CD4-positive, alpha-beta T cell treated with Interferon gamma for 1 hour (primary cell): ENCODE results near the gene CCDC188.
"Not testable (repeated sequence)": the region's sequence is repeated elsewhere in the genome, so short reads cannot be mapped to it uniquely, and the experiment has no call there.

ENCODE experiments used
- DNase-seq: peaks from one replicate; pipeline ENCODE4 v3.0.0-alpha.2; 2020

CCDC188 gene

DNA sequence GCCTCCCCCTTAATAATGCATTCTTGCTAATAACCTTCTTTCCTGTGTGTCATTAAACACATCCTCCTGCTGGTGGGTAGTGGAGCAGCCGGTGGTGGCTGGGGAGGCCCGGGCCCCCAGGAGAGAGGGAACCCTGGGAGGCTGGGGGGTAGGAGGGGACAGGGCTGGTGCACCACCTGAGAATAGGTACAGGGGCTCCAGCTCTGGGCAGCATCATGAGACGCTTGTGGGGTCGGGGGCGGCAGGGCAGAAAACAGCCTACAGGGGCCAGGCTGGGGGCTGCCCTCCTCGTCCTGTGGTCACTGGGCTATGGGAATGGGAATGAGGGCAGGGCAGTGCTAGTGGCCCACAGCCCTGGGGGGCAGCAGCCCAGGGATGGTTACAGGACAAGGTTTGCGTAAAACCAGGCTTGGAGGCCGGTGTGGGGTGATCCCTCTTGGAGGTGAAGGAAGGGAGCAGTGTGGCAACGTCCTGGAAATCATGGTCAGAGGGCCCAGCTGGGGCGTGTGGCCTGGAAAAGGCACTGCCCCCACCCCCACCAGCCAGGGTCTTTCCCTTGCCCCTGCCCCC lies 18.5 kb upstream of the CCDC188 start:
- no peak for DNase-seq

DNA sequence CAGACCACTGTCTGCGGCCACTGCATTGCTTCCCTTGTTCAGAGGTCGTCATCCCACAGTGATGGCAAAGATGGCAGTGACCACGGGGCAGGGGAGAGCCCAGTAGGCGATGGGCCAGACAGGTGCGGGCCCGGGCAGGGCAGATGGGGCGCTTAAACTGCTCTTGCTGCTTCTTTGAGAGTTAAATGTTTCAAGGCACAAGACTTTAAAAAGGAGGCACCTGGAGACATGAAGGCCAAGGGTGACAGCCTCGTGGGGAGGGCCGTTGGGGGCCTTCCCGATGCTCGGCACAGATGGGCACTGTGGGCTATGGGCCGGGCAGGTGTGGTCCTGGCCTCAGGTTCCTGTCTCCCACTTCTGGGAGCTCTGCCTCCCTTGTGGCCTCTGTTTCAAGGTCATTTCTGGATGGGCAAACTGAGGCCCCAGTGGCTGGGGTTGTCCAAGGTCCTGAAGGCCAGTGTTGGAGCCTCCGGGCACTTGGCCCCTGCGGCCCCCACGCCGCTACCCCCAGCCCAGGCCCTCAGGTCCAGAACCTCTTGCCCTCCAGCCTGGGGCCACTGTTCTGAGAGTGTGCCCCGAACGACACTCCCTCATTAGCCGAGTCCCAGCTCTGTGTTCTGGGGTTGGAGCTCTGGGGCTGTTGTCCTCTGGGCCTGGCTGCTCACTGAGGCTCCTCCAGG lies 16.9 kb upstream of the CCDC188 start:
- no peak for DNase-seq

DNA sequence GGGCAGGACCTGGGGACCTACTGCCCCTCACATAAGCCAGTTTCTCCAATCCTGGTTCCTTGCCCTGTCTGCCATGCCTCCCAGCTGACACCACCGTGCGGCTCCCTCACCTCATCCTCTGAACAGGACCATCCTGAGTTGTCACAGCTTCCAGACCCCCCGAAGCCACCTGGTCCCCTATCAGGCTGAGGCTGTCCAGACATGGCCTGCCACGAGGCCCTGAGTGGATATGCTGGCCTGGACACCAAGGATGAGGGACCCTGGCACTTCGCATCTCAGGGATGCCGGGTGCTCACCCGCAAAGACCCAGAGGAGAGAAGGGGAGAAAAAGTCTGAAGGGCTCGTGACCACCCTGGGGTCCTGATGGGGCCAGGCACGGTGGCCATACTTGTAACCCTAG lies 15.8 kb upstream of the CCDC188 start:
- no peak for DNase-seq

DNA sequence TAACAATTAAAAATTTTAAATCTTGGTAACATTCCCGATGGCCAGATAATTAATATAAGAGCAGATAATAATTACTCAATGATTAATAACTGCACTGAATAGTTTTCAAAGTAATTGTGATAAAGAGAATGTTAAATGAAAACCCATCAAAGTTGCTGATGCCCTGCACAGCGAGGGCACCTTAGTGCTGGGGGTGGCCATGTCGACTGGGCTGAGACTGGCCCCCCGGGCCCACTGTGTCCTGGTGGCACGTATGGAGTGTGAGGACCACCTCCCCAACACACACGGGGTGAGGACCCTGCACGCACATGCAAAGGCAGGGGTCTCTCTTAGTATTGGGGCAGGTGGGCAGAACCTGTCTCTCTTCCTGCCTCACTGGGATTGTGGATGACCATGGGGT lies 15.1 kb upstream of the CCDC188 start:
- no peak for DNase-seq

DNA sequence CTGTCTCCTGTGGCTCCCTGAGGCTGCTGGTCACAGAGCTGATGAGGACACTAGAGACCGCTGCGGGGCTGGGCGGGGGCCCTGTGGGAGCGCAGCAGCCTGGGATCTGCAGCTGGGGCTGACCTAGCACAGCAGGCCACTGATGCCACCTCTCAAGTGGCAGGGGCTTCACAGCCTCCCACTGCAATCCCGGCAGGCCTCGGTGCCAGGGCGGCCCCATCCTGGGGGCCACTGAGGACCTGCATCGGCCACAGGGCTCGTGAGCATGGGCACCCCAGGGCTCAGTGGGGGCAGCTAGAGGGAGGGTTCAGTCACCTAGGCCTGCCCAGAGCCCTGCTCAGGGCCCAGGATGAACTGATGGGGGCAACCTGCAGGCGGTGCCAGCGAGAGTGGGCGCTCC lies 14.6 kb upstream of the CCDC188 start:
- DNase-seq, result no peak

DNA sequence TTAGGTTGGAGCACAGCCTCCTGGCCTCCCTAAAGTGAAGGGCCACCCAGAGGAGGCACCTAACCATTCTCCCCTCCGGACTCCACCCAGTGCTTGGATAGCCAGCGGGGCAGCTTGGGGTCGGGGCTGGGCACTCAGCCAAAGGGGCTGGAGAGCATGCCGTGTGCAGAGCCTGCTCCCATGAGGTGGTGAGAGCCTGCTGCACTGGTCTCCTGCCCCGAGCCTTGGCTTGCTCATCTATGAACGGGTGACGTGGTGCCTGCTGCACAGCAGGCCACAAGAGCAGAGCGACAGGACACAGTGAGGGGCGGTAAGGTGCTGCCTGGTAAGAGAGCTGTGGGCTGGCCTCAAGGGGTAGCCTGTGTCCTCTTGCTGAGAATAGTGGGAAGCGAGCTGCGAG lies 14.0 kb upstream of the CCDC188 start:
- DNase-seq, result no peak

DNA sequence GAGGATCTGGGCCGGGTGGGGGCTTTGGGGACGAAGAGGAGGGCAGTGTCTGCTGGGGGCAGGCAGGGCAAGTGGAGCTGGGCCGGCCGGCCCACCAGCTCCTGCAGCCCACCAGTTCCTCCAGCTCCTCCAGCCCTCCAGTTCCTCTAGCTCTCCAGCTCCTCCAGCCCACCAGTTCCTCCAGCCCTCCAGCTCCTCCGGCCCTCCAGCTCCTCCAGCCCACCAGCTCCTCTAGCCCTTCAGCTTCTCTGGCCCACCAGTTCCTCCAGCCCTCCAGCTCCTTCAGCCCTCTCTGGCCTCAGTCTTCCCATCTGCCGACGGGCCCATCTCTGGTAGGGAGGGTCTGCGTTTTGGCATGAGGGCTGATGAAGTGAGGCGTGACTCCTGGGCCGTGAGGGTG lies 9.2 kb upstream of the CCDC188 start:
- no peak for DNase-seq

DNA sequence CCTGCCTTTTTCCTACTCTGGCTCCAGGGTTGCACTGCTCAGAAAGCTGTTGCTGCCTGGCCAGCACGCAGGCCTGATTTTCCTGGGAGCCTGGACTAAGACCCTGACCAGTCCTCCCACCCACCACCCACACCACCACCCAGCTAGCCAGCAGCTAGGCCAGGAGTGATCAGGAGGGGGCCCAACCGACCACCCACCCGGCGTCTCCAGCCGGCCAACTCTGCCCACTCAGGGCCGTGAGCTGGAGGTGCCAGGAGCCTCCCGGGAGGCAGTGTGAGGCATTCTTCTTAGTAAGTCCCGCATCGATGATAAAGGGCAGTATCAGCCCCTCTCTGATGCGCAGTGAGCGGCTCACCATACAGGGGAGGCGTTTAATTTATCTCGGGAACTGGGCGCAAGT lies 8.7 kb upstream of the CCDC188 start:
- DNase-seq, result not testable (repeated sequence)

DNA sequence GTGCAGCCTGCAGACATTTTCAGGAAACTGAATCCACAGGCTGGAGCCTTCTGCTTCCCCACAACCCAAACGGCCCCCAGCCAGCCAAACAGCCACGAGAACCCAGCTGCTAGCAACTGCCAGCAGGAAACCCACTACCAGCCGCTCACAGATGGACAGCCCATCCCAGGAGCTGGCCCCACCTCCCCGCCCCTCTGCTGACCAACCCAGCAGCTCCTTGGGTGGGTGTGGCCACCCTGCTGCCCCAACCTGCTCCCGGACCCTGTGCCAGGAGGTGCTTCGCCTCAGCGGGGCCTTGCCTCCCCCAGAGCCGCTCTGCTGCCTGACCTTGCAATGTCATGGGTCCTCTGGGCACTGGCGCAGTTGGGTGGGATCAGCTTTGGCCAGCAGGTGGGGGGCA lies 8.2 kb upstream of the CCDC188 start:
- no peak for DNase-seq

DNA sequence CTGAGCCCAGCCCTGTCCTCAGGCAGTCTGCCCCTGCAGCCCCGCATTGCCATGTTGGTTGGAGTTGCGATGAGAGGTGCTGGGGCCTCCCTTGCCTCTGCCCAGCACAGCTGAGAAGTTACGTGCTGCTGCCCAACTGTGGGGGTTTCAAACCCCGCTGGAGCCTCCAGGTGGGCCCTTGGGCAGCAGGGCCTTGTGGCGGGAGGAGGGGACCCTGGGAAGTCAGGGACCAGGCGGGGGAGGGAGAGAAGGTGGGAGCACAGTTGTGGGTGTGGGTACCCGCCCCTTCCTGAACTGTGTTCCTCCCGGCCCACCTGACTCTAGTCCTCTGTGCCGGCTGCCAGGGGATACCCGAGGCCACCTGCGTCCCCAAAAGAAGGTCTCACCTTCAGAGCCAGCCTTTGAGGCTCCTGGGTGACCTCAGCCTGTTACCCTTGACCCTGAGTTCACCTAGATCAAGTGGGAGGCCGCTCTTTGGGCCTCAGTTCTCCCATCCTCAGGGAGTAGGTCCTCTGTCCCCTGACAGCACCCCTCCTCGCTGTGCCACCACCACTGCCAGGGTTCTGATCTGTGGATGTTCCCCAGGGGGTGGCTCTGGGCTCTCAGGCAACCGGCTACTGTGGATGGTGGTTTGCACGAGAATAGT lies 7.7 kb upstream of the CCDC188 start:
- no peak for DNase-seq

DNA sequence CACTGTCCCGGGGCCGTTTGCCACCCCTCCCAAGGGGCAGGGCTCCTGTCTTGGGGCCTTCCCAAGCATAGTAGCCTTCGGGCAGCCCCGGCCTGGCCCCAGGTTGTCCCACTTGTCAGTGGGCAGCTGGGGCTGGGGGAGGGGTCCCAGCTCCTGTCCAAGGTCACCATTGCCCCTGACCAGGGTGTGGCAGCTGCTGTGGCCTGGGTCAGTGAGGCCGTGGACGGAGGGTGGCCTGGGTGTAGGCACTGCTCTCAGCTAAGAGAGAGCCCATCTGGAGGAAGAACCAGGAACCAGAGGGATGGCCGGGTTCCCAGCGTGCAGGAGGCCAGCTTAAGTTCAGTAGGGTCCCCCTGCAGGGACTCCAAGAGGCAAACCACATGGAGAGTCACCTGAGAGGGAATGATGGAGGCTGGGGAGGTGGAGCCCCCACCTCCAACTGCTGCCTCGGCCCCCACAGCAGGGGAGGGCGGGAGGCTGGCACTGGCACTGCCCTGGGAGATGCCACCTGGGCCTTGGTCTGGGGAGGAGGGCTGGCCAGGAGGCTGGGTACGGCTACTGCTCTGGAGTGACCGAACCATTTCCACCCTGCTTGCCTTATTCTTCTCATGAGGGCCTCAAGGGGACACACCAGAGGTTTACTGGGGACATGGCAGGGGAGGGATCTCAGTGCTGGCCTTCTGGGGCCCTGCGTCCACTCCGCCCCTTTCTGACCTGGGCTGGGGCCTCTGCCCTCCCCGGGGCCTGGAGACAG lies 6.8 kb upstream of the CCDC188 start:
- no peak for DNase-seq

DNA sequence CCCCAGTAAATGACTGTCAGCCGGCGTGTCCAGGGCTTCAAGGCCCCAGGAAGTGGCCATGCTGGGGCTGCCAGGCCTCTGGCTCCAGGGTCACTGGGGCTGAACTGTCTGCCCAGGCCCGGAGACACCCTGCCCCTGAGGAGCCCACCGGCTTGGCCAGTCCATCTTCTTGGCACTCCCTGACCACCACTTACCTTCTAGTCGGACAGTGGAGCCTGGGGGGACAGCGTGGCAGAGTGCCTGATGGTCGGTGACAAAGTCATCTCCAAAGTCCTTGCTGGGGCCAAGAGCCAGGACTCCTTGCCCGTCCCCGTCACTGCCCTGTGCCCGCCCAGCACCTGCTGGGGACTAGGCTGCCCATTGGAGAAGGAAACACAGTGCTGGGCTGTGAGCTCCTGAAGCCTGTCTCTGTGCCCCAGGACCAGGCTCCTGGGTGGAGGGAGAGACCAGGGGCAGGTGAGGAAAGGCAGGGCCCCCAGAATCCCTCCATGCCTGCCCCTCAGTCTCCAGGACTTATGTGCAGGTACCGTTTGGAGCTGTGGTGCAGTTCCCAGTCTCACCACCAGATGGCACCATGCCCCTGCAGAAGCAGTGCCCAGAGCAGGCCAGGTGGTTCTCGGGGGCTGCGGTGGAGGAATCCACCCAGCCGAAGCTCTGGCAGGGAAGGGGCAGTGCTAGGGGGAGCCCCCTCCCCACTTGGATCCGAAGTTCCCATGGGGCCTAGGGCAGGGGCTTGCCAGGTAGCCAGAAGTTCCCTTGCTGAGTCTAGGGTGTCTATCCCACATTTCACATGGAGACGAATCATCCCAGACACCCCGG lies 6.0 kb upstream of the CCDC188 start:
- DNase-seq, result peak; percentile 84

DNA sequence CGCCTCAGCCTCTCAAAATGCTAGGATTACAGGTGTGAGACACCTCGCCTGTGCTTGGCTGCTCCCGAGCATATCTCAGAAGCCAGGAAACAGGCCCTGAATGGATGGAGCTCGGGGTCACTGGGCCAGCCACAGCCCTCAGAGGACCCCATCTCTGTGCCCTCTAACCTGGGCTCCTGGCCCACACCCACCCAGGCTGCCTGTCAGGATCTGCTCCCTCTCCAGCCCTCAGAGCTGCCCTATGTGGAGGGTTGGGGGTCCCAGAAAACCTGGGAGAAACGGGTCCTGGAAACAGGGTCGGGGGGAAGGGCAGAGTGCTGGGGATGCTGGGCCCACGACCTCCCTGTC lies 5.2 kb upstream of the CCDC188 start:
- no peak for DNase-seq

DNA sequence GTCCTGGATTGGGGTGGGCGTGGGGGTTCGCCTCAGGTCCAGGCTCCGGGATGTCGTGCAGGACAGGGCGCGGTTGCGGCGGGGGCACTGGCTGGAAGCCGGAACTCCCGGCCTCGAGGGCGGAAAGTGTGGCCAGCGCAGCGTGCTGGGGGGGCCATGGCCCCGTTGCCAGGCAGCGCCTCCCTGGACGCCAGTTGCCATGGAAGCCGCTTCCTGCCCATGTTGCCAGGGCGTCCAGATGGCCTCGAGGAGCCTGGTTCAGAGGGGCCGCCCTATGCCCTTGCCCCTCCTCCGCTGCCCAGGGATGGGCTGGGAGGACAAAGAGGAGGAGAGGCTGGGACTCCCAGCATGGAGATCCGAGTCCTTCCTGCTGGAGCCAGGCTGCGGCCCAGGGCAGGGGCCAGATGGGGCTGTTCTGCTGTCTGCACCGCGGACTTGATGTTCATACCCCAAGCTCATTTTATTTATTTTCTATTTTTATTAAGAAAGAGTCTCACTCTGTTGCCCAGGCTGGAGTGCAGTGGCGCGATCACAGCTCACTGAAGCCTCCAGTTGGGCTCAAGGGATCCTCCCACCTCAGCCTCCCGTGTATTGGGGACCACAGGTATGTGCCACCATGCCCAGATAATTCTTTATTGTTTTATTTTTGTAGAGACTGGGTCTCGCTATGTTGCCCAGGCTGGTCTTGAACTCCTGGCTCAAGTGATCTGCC lies 4.6 kb upstream of the CCDC188 start:
- DNase-seq, result no peak

DNA sequence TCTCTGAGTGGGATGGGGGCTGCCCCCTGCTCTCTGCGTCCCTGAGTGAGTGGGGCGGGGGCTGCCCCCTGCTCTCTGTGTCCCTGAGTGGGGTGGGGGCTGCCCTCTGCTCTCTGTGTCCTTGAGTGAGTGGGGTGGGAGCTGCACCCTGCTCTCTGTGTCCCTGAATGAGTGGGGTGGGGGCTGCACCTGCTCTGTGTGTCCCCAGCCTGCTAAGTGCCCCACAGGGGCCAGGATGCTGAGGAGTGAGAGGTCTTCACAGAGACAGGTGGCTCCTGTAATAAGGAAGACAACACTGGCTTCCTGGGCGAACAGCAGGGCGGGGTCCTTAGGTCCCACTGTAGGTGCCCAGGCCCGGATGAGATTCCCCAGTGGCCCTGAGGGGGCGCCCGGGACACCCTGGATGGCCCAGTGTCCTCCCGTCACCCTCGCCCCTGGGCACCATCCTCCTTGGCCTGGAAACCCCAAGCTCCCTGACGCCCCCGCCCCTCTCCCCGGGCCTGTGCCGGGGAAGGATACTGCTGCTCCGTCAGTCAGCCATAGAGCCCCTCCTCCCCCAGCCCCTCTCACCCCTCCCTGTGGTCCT lies 3.8 kb upstream of the CCDC188 start:
- DNase-seq, result no peak

DNA sequence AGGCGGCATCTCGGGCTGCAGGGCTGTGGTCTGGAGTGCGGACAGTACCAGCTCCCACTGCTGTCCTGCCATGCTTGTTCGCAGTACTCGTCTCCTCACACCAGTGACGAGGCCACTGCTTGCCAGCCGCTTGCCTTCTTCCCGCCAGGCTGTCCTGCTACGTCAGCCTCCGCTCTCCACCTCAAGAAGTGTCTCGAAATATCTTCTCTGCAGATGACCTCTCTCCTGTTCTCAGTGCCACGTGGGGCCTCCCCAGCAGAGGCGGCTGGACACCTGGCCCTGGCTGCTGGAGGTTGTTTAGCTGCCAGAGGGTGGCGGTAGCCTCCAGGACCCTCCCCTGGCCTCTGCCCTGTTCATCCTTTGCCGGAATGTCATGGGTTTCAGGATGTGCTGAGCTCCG lies 3.1 kb upstream of the CCDC188 start:
- DNase-seq, result no peak

DNA sequence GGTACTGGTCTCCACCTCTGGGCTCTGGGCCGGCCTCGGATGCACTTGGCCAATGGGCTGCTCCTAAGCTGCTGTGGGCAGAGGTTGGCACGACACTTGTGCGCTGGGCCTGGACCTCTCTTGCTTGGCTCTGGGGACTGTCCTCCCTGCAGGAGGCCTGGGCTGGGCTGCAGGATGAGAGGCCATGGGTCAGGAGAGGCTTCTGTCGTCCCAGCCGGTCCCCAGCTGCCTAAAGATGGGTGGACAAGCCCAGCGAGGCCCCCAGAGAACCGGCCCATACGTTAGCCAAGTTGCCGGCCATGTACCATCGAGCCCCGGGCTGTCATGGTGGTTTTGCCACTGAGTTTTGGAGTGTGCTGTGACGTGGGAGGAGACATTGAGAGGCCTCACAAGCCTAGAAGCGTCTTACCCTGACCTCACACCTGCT lies 1.6 kb upstream of the CCDC188 start:
- no peak for DNase-seq

DNA sequence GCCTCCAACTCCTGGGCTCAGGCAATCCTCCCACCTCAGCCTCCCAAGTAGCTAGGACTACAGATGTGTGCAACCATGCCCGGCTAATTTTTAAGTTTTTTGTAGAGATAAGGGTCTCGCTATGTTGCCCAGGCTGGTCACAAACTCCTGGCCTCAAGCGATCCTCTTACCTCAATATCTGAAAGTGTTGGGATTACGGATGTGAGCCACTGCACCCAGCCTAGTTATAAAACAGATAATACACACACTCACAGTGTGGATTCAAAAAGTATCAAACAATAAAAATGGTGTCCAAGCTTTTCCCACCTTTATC lies 377 bp upstream of the CCDC188 start:
- no peak for DNase-seq

DNA sequence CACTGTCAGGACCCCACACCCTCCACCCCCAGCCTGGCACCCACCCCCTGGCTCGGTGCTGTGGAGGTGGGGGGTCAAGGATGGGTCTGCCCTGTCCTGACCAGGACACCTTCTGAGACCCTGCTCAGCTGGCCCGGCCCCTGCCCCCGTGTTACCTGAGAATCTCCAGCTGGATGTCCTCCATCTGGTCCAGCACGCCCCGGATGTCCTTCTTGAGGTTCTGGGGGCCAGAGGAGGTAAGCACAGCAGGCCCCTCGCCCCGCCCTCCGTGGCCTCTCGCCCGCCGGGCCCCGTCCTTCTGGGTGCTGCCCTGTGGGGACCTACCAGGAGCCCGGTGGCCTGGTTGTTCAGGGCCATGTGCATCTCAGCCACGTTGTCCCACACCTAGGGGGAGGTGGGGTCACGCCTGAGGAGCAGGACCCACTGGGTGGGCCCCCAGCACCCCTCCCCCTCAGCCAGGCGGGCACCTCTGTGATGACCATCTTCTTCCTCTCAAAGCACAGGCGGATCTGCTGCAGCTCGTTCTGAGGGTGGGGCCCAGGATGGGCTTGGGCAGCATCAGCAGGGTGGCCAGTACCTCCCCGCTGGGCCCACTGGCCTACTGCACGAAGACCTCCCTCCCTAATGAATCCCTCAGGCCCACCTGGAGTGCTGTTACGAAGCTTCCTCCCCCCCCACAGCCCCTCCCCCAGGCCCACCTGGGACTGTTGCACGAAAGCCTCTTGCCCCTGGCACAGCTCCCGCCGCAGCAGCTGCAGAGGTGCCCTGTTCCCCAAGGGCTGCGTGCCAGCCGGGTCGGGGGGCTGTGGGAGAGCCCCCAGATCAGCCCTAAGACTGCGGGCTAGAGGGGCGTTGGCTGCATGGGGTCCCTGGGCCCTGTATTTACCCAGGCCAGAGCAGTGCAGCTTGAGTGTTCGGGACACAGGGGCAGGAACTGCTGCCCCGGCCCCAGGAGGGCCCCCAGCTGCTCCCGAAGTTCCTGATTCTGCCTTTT lies 1.3 kb downstream of the CCDC188 start:
- DNase-seq, result no peak

DNA sequence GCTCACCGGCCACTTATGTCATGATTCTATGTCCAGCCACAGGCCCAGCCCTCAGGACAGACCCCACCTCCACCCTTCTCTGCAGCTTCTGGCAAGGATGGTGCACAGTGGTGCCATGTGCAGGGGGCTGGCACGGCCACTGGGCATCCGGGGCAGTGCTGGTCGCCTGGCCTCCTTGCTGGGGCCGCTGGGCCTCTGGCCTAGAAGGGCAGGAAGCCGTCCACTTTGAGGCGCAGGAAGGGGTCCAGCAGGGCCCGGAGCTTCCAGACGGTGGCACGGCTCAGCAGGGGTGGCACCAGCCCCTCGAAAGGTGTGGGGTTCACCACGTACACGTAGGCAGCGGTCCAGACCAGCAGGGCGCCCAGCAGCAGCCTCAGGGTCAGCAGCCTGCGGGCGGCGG lies 2.4 kb downstream of the CCDC188 start:
- no peak for DNase-seq
